Keratinocyte (primary cell): ENCODE results near the gene GTF2IRD1. TPM values are rescaled to one million over a fixed set of nuclear protein-coding genes. Genes with fewer than 3 reads are reported as not detected.
"Not testable (repeated sequence)": the region's sequence is repeated elsewhere in the genome, so short reads cannot be mapped to it uniquely, and the experiment has no call there.

Experiments
- DNase-seq: peaks from one replicate; pipeline ENCODE4 v3.0.0-alpha.2; 2011; ENCODE audit warnings: low read depth, missing footprints, low spot score
- FAIRE-seq: peaks from 2 replicates; lab custom pipeline; 2011; peaks lifted over from hg19 to GRCh38; lab: Jason Lieb, UNC
- H2AFZ ChIP-seq: 2 replicates; pipeline ENCODE4 v1.6.0; 2012; ENCODE audit warnings: low read length, control low read depth, inconsistent platforms; ENCODE audit not compliant: control insufficient read depth
- H3K27ac ChIP-seq: 2 replicates; pipeline ENCODE4 v1.5.1; 2011; ENCODE audit warnings: low read length; ENCODE audit not compliant: control insufficient read depth, insufficient read depth
- H3K27me3 ChIP-seq: 3 replicates; pipeline ENCODE4 v1.6.0; 2011; ENCODE audit warnings: low read length; ENCODE audit not compliant: control insufficient read depth, insufficient read depth; ENCODE audit errors: extremely low read depth
- H3K36me3 ChIP-seq, 2 experiments: 2 replicates in 1 of 2; 3 replicates in 1 of 2; pipeline ENCODE4 v1.5.1; 2011; ENCODE audit warnings: low read length in 2 of 2, mild to moderate bottlenecking in 1 of 2; ENCODE audit not compliant: control insufficient read depth in 2 of 2, insufficient read depth in 2 of 2; ENCODE audit errors: extremely low read depth in 1 of 2
- H3K4me1 ChIP-seq: 3 replicates; pipeline ENCODE4 v1.5.1; 2011; ENCODE audit warnings: low read length; ENCODE audit not compliant: control insufficient read depth, insufficient read depth; ENCODE audit errors: extremely low read depth
- H3K4me2 ChIP-seq: 3 replicates; pipeline ENCODE4 v1.6.0; 2011; ENCODE audit warnings: low read depth, low read length; ENCODE audit not compliant: control insufficient read depth, insufficient read depth; ENCODE audit errors: extremely low read depth
- H3K4me3 ChIP-seq, 3 experiments: fragments of 200-600 bp in 1 of 3; sonication (generic) in 1 of 3; 2 replicates in 2 of 3; 3 replicates in 1 of 3; pipeline ENCODE4 v1.5.1; 2011 to 2016; ENCODE audit warnings: low read length in 3 of 3, mild to moderate bottlenecking in 3 of 3, control low read depth in 2 of 3, inconsistent platforms in 1 of 3, low read depth in 1 of 3, mixed read lengths in 1 of 3, mixed run types in 1 of 3, moderate library complexity in 1 of 3; ENCODE audit not compliant: control insufficient read depth in 2 of 3, insufficient read depth in 2 of 3; ENCODE audit errors: extremely low read depth in 1 of 3
- H3K79me2 ChIP-seq: 2 replicates; pipeline ENCODE4 v1.6.0; 2012; ENCODE audit warnings: low read length; ENCODE audit not compliant: control insufficient read depth, insufficient read depth
- H3K9ac ChIP-seq: 3 replicates; pipeline ENCODE4 v1.6.0; 2011; ENCODE audit warnings: low read length; ENCODE audit not compliant: control insufficient read depth, insufficient read depth; ENCODE audit errors: extremely low read depth
- H3K9me1 ChIP-seq: 3 replicates; pipeline ENCODE4 v1.6.0; 2011; ENCODE audit warnings: low read length; ENCODE audit not compliant: control insufficient read depth, insufficient read depth; ENCODE audit errors: extremely low read depth
- H3K9me3 ChIP-seq: 2 replicates; pipeline ENCODE4 v1.5.1; 2012; ENCODE audit warnings: low read depth, low read length; ENCODE audit not compliant: control insufficient read depth
- H4K20me1 ChIP-seq: 3 replicates; pipeline ENCODE4 v1.6.0; 2011; ENCODE audit warnings: low read length; ENCODE audit not compliant: control insufficient read depth, insufficient read depth; ENCODE audit errors: extremely low read depth
- EZH2 ChIP-seq: IDR thresholded peaks from one replicate; pipeline ENCODE4 v1.6.1; 2012; ENCODE audit warnings: inconsistent platforms, mild to moderate bottlenecking, low read length, moderate library complexity
- dilution Hi-C: fragments of 300-500 bp; cut with MboI; formaldehyde crosslinking; loops from one replicate; pipeline ENCODE4 v1.7.0; 2020; ENCODE audit warnings: low sequenced_read_pairs; ENCODE audit not compliant: extremely low pct_ligation_motif_present
- polyA plus RNA-seq, 5 experiments: library from polyadenylated mRNA; depleted of rRNA in 3 of 5; stranded (reverse) in 3 of 5; stranded (forward) in 1 of 5; unstranded in 1 of 5; fragments of >200 nt; gene quantifications; 1 replicate in 1 of 5; 2 replicates in 3 of 5; 3 replicates in 1 of 5; pipeline versions ENCODE4 v1.2.1 to v1.2.3, GENCODE V29; 2011 to 2012; ENCODE audit warnings: missing spikeins in 2 of 5, low read depth in 1 of 5, low replicate concordance in 1 of 5
- TF ChIP-seq, protein P1 (sequence below), 3 experiments: IDR thresholded peaks in 1 of 3; conservative IDR thresholded peaks in 1 of 3; optimal IDR thresholded peaks in 1 of 3; 2 replicates in 2 of 3; 3 replicates in 1 of 3; pipeline versions ENCODE3 to v1.5.1; 2011; ENCODE audit warnings: low read length in 3 of 3, mild to moderate bottlenecking in 3 of 3, moderate library complexity in 2 of 3, control low read depth in 1 of 3, inconsistent platforms in 1 of 3; ENCODE audit not compliant: insufficient read depth in 2 of 3; ENCODE audit errors: extremely low read depth in 1 of 3

GTF2IRD1 gene
- polyA plus RNA-seq, 1 donor (not counting 4 experiments of a cell fraction or from before 2014, with no cell fraction given), result 19.4 TPM

DNA sequence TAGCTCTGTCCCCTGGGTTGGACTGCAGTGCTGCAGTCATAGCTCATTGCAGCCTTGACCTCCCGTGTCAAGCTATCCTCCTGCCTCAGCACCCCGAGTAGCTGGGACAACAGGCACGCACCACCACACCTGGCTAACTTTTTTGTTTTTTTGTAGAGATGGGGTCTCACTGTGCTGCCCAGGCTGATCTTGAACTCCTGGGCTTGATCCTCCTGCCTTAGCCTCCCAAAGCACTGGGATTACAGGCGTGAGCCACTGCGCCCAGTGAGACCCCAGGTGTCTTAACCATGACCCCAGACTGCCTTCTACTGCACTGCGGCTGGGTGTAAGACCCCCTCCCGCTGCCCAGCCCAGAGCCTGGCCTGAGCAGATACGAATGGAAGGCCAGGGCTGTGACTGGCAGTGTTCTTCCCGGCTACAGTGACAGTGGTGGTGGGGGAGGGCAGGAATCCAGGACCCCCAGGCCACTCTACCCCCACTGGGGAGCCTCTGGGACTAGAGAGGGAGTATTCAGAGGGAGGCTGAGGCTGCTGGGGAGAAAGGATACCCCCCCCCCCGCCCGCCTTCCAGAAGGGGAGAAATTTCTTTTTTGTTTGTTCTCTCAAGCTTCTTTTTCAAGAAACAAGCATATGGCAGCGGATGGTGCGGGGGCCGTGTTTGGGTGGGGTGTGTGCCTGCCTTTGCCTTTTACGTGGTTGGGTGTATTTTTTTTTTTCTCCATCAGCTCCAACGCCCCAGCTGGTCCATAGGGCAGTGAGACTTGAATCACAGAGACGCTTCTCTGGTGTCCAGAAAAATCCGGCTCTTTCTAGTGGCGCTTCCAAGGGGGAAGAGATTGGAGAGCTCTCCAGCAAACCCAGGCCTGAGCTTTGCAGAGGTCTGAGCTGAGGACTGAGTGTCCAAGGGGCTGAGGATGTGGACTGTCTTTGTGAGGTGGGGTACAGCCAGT, 36.6 kb downstream of the GTF2IRD1 start:
- H2AFZ ChIP-seq, result no peak overlapping the region
- dilution Hi-C loops, result no loop called here
- H3K27me3 ChIP-seq, result no peaks in the 10 kb centered on the region
- no peaks in the 10 kb centered on the region for H3K4me1 ChIP-seq
- no peak overlapping the region for H3K27ac ChIP-seq
- peaks cover 10% of the 10 kb centered on the region for H3K79me2 ChIP-seq
- H3K4me3 ChIP-seq, result no peak overlapping the region
- H3K9me1 ChIP-seq, result no peaks in the 10 kb centered on the region
- no peak overlapping the region for H3K4me2 ChIP-seq
- FAIRE-seq (no peak), DNase-seq (no peak)
- TF ChIP-seq, protein P1, sequence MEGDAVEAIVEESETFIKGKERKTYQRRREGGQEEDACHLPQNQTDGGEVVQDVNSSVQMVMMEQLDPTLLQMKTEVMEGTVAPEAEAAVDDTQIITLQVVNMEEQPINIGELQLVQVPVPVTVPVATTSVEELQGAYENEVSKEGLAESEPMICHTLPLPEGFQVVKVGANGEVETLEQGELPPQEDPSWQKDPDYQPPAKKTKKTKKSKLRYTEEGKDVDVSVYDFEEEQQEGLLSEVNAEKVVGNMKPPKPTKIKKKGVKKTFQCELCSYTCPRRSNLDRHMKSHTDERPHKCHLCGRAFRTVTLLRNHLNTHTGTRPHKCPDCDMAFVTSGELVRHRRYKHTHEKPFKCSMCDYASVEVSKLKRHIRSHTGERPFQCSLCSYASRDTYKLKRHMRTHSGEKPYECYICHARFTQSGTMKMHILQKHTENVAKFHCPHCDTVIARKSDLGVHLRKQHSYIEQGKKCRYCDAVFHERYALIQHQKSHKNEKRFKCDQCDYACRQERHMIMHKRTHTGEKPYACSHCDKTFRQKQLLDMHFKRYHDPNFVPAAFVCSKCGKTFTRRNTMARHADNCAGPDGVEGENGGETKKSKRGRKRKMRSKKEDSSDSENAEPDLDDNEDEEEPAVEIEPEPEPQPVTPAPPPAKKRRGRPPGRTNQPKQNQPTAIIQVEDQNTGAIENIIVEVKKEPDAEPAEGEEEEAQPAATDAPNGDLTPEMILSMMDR (optimal IDR thresholded peaks at IDR 0.05 in 1 of 3, IDR thresholded peaks at IDR 0.05 in 1 of 3, conservative IDR thresholded peaks at IDR 0.05 in 1 of 3; ENCODE audit: extremely low read depth in 1 of 3, insufficient read depth in 2 of 3, low read length in 3 of 3), result no peak
- no peak for TF ChIP-seq EZH2
- peaks cover 0 to 6% of the 10 kb centered on the region in 2 experiments for H3K36me3 ChIP-seq
- no peak overlapping the region for H3K9ac ChIP-seq
- no peaks in the 10 kb centered on the region for H3K9me3 ChIP-seq
- peaks cover 3% of the 10 kb centered on the region for H4K20me1 ChIP-seq

DNA sequence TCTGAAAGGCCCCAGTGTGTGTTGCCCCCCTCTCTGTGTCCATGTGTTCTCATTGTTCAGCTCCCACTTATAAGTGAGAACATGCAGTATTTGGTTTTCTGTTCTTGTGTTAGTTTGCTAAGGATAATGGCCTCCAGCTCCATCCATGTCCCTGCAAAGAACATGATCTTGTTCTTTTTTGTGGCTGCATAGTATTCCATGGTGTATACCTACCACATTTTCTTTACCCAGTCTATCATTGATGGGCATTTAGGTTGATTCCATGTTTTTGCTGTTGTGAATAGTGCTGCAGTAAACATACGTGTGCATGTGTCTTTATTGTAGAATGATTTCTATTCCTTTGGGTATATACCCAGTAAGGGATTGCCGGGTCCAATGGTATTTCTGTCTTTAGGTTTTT, 37.8 kb downstream of the GTF2IRD1 start:
- H3K79me2 ChIP-seq, result peaks cover 17% of the 10 kb centered on the region
- not testable (repeated sequence) for FAIRE-seq

More for the DNA sequence above, 37.8 kb downstream of the GTF2IRD1 start:
- H3K4me1 ChIP-seq, H3K9me1 ChIP-seq, H2AFZ ChIP-seq, H4K20me1 ChIP-seq, dilution Hi-C loops, H3K27ac ChIP-seq, H3K9me3 ChIP-seq, DNase-seq, H3K27me3 ChIP-seq, H3K9ac ChIP-seq, H3K36me3 ChIP-seq, H3K4me2 ChIP-seq, H3K4me3 ChIP-seq: not testable (repeated sequence)
